Esophagus squamous epithelium (tissue), 4 donors: Measurements from ENCODE around the gene CTNNA1.
"Not testable (repeated sequence)": the region's sequence is repeated elsewhere in the genome, so short reads cannot be mapped to it uniquely, and the experiment has no call there.

Experiments used
- POLR2A ChIP-seq, 4 donors: fragments of 450-650 bp; IDR thresholded peaks; one replicate each; pipeline ENCODE4 v1.6.1; 2017; ENCODE audit warnings: antibody characterized with exemption in 4 of 4, mild to moderate bottlenecking in 4 of 4, moderate library complexity in 3 of 4
- TF ChIP-seq, protein P1 (sequence below), 6 experiments: fragments of 450-650 bp in 4 of 6; fragments of 200-600 bp in 2 of 6; sonication (generic) in 2 of 6; IDR thresholded peaks; one replicate each; pipeline ENCODE4 v1.5.1; 2016 to 2019; ENCODE audit warnings: antibody characterized with exemption in 6 of 6, mild to moderate bottlenecking in 4 of 6, moderate library complexity in 4 of 6

GRCh38 chr5:138834853-138835252, 81.6 kb downstream of the CTNNA1 start:
- TF ChIP-seq, protein P1, sequence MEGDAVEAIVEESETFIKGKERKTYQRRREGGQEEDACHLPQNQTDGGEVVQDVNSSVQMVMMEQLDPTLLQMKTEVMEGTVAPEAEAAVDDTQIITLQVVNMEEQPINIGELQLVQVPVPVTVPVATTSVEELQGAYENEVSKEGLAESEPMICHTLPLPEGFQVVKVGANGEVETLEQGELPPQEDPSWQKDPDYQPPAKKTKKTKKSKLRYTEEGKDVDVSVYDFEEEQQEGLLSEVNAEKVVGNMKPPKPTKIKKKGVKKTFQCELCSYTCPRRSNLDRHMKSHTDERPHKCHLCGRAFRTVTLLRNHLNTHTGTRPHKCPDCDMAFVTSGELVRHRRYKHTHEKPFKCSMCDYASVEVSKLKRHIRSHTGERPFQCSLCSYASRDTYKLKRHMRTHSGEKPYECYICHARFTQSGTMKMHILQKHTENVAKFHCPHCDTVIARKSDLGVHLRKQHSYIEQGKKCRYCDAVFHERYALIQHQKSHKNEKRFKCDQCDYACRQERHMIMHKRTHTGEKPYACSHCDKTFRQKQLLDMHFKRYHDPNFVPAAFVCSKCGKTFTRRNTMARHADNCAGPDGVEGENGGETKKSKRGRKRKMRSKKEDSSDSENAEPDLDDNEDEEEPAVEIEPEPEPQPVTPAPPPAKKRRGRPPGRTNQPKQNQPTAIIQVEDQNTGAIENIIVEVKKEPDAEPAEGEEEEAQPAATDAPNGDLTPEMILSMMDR (IDR thresholded peaks at IDR 0.05) = not testable (repeated sequence)
- TF ChIP-seq POLR2A (IDR thresholded peaks at IDR 0.05) = not testable (repeated sequence)
